GM12878 (cell line): ENCODE results near the gene MARCHF2. TPM values are rescaled to one million over a fixed set of nuclear protein-coding genes. Genes with fewer than 3 reads are reported as not detected.

ENCODE experiments used
- ATAC-seq: fragments of 200-7000 bp; cut with Tn5 transposase; 3 replicates; pipeline ENCODE4 v1.9.1; 2020; ENCODE audit warnings: mild to moderate bottlenecking, moderate library complexity
- BruUV-seq: library from RNA; stranded (reverse); fragments of 400-500 nt; replicated peaks from 2 replicates; lab custom pipeline; 2021; lab: Mats Ljungman, UMichigan
- CTCF ChIA-PET: fragments of 300-600 bp; sonication (Branson Sonifier 250); formaldehyde crosslinking; extraction: SDS; loops from one replicate; lab custom pipeline; 2021; ENCODE audit warnings: inconsistent platforms; lab: Yijun Ruan, JAX
- POLR2A ChIA-PET: fragments of 350-600 bp; formaldehyde crosslinking; extraction: SDS; loops from one replicate; lab custom pipeline; 2021; ENCODE audit warnings: inconsistent platforms; lab: Charles Lee
- RAD21 ChIA-PET: fragments of 300-600 bp; sonication (Branson Sonifier 250); formaldehyde crosslinking; loops from one replicate; lab custom pipeline; 2023; ENCODE audit warnings: antibody characterized with exemption; ENCODE audit not compliant: unreplicated experiment; lab: Charles Lee
- SMC1A ChIA-PET: fragments of 300-600 bp; sonication (Branson Sonifier 250); formaldehyde crosslinking; loops from one replicate; lab custom pipeline; 2023; ENCODE audit not compliant: unreplicated experiment, uncharacterized antibody; lab: Charles Lee
- DNase-seq: peaks from one replicate; pipeline ENCODE4 v3.0.0-alpha.2; 2011; ENCODE audit warnings: low read depth, low spot score
- FAIRE-seq: peaks from 3 replicates; lab custom pipeline; 2011; peaks lifted over from hg19 to GRCh38; lab: Jason Lieb, UNC
- H2AFZ ChIP-seq: 2 replicates; pipeline ENCODE4 v1.6.0; 2011; ENCODE audit warnings: low read depth, low read length, control low read depth; ENCODE audit not compliant: control insufficient read depth
- H3K27ac ChIP-seq: 2 replicates; pipeline ENCODE4 v1.5.1; 2011; ENCODE audit warnings: control low read depth; ENCODE audit not compliant: control insufficient read depth, insufficient read depth
- H3K27me3 ChIP-seq, 2 experiments: replicated peaks in 1 of 2; 2 replicates each; pipeline versions ENCODE4 v1.6.0 to v1.6.1; 2011; ENCODE audit warnings: low read length in 1 of 2; ENCODE audit not compliant: control insufficient read depth in 2 of 2, insufficient read depth in 2 of 2
- H3K36me3 ChIP-seq, 2 experiments: 2 replicates each; pipeline ENCODE4 v1.5.1; 2011; ENCODE audit warnings: low read length in 1 of 2; ENCODE audit not compliant: control insufficient read depth in 2 of 2, insufficient read depth in 2 of 2
- H3K4me1 ChIP-seq: 2 replicates; pipeline ENCODE4 v1.6.1; 2011; ENCODE audit warnings: mild to moderate bottlenecking, low read length, moderate library complexity, mixed read lengths; ENCODE audit not compliant: control insufficient read depth, insufficient read depth
- H3K4me2 ChIP-seq: 2 replicates; pipeline ENCODE4 v1.6.0; 2011; ENCODE audit warnings: control low read depth; ENCODE audit not compliant: control insufficient read depth, insufficient read depth
- H3K4me3 ChIP-seq: fragments of 200-600 bp; sonication (generic); 2 replicates; pipeline ENCODE4 v1.5.1; 2016
- H3K79me2 ChIP-seq: 2 replicates; pipeline ENCODE4 v1.6.0; 2011; ENCODE audit warnings: low read length; ENCODE audit not compliant: control insufficient read depth, insufficient read depth
- H3K9ac ChIP-seq: 2 replicates; pipeline ENCODE4 v1.8.0; 2011; ENCODE audit warnings: low read length, control low read depth, mixed read lengths; ENCODE audit not compliant: control insufficient read depth, insufficient read depth
- H3K9me3 ChIP-seq: replicated peaks from 3 replicates; pipeline ENCODE4 v1.5.1; 2011; ENCODE audit warnings: mild to moderate bottlenecking, low read length; ENCODE audit not compliant: control insufficient read depth, insufficient read depth
- H4K20me1 ChIP-seq: 2 replicates; pipeline ENCODE4 v1.6.0; 2011; ENCODE audit not compliant: control insufficient read depth, insufficient read depth
- BACH1 ChIP-seq: fragments of 450-650 bp; IDR thresholded peaks from 2 replicates; pipeline ENCODE4 v1.6.1; 2017; ENCODE audit warnings: mild to moderate bottlenecking, borderline replicate concordance
- BHLHE40 ChIP-seq, 2 experiments: fragments of 450-650 bp in 1 of 2; IDR thresholded peaks; 2 replicates each; pipeline ENCODE4 v1.6.1; 2011 to 2017; ENCODE audit warnings: low read depth in 2 of 2, borderline replicate concordance in 1 of 2, improper control_type of control experiment in 1 of 2, low read length in 1 of 2, mild to moderate bottlenecking in 1 of 2
- CHD1 ChIP-seq: IDR thresholded peaks from 2 replicates; pipeline ENCODE4 v1.6.1; 2012; ENCODE audit warnings: low read depth, low read length, improper control_type of control experiment
- ETV6 ChIP-seq, 2 experiments: fragments of 450-650 bp in 1 of 2; IDR thresholded peaks in 1 of 2; conservative IDR thresholded peaks in 1 of 2; 2 replicates each; pipeline ENCODE4 v1.6.1; 2014; ENCODE audit warnings: antibody characterized with exemption in 1 of 2, borderline replicate concordance in 1 of 2, low read depth in 1 of 2, mild to moderate bottlenecking in 1 of 2, moderate library complexity in 1 of 2
- FOS ChIP-seq: IDR thresholded peaks from 3 replicates; pipeline ENCODE4 v1.6.1; 2011; ENCODE audit warnings: borderline replicate concordance; ENCODE audit not compliant: insufficient read length; ENCODE audit errors: extremely low read depth
- FOXK2 ChIP-seq: fragments of 450-650 bp; IDR thresholded peaks from 2 replicates; pipeline ENCODE4 v1.6.1; 2017; ENCODE audit warnings: mild to moderate bottlenecking, moderate library complexity
- LARP7 ChIP-seq: fragments of 450-650 bp; IDR thresholded peaks from 2 replicates; pipeline ENCODE4 v1.6.1; 2017; ENCODE audit warnings: mild to moderate bottlenecking
- RAD21 ChIP-seq: IDR thresholded peaks from 2 replicates; pipeline ENCODE4 v1.6.1; 2011; ENCODE audit warnings: mild to moderate bottlenecking, low read depth, low read length, moderate library complexity; ENCODE audit not compliant: insufficient read depth
- SMARCA5 ChIP-seq: fragments of 450-650 bp; IDR thresholded peaks from 2 replicates; pipeline ENCODE4 v1.6.1; 2017; ENCODE audit warnings: mild to moderate bottlenecking
- WGBS: methylation state at CpG from one replicate; pipeline ENCODE4 v1.1.6; 2016; ENCODE audit warnings: low lambda C conversion rate; ENCODE audit not compliant: insufficient replicate concordance, insufficient coverage; ENCODE audit errors: missing lambda C conversion rate; 5-methylcytosine and 5-hydroxymethylcytosine counted together
- in situ Hi-C: fragments of 300-500 bp; cut with MboI; formaldehyde crosslinking; loops from 9 replicates; pipeline ENCODE4 v1.14.3; 2018; ENCODE audit warnings: mixed read lengths
- intact Hi-C: fragments of 100-400 bp; cut with micrococcal nuclease; formaldehyde crosslinking; loops from one replicate; pipeline ENCODE4 v1.14.2; 2022; ENCODE audit not compliant: unreplicated experiment
- polyA plus RNA-seq, 11 experiments: library from polyadenylated mRNA; depleted of rRNA in 4 of 11; unstranded in 6 of 11; stranded (reverse) in 5 of 11; fragments of >200 nt; fragmentation: Nextera tagmentation in 4 of 11; fragmentation: Illumina TruSeq in 1 of 11; extraction: Ambion mirVana in 4 of 11; extraction: Trizol in 1 of 11; gene quantifications; 1 replicate in 1 of 11; 2 replicates in 10 of 11; pipeline versions ENCODE4 v1.2.1 to v1.2.3, GENCODE V29; 2011 to 2016; ENCODE audit warnings: inconsistent platforms in 2 of 11, missing spikeins in 2 of 11, low read depth in 1 of 11
- total RNA-seq, 4 experiments: library from RNA; depleted of rRNA in 3 of 4; stranded (reverse); fragments of >200 nt in 3 of 4; fragmentation: Illumina TruSeq in 1 of 4; extraction: Trizol in 1 of 4; gene quantifications; 2 replicates each; pipeline versions ENCODE4 v1.2.1 to v1.2.3, GENCODE V29; 2013 to 2021
- TF ChIP-seq, protein P1 (sequence below), 3 experiments: IDR thresholded peaks in 2 of 3; conservative IDR thresholded peaks in 1 of 3; 2 replicates each; pipeline ENCODE4 v1.5.1; 2011; ENCODE audit warnings: low read depth in 3 of 3, low read length in 3 of 3, mild to moderate bottlenecking in 3 of 3, control low read depth in 2 of 3, moderate library complexity in 2 of 3, inconsistent platforms in 1 of 3, mixed read lengths in 1 of 3; ENCODE audit not compliant: control insufficient read depth in 2 of 3, insufficient read depth in 1 of 3; ENCODE audit errors: extremely low read depth in 1 of 3

The MARCHF2 gene
- total and polyA plus RNA-seq, 10 of the 15 experiments (the other 5 are each of a cell fraction or from before 2014, with no cell fraction given) = 1.6 to 30.3 (median 10.8) TPM

GRCh38 chr19:8395621-8396082 lies 17.5 kb upstream of the MARCHF2 start (continued):
- TF ChIP-seq, protein P1, sequence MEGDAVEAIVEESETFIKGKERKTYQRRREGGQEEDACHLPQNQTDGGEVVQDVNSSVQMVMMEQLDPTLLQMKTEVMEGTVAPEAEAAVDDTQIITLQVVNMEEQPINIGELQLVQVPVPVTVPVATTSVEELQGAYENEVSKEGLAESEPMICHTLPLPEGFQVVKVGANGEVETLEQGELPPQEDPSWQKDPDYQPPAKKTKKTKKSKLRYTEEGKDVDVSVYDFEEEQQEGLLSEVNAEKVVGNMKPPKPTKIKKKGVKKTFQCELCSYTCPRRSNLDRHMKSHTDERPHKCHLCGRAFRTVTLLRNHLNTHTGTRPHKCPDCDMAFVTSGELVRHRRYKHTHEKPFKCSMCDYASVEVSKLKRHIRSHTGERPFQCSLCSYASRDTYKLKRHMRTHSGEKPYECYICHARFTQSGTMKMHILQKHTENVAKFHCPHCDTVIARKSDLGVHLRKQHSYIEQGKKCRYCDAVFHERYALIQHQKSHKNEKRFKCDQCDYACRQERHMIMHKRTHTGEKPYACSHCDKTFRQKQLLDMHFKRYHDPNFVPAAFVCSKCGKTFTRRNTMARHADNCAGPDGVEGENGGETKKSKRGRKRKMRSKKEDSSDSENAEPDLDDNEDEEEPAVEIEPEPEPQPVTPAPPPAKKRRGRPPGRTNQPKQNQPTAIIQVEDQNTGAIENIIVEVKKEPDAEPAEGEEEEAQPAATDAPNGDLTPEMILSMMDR (IDR thresholded peaks at IDR 0.05 in 2 of 3, conservative IDR thresholded peaks at IDR 0.05 in 1 of 3; ENCODE audit: control insufficient read depth in 2 of 3, extremely low read depth in 1 of 3, insufficient read depth in 1 of 3, low read depth in 3 of 3, low read length in 3 of 3) = no peak
- TF ChIP-seq, all 136 proteins: peak for 0

- H2AFZ ChIP-seq = no peak overlapping the region
- ChIA-PET CTCF (interaction anchor here (0.6 to 1.0 kb wide), 2 partner anchors 17 to 42 kb away, joined by 3 to 5 read pairs; partner anchors contain the start of gene MARCHF2), SMC1A (interaction anchor here (1.1 kb wide), 1 partner anchor 8 kb away, joined by 3 read pairs; no protein-coding TSS in a partner anchor), RAD21 (no interaction called here)
- FAIRE-seq = no peak
- no peak overlapping the region for H3K4me3 ChIP-seq
- peaks cover 3 to 10% of the 10 kb centered on the region in 2 experiments; a peak in 3 of 4 replicates for H3K36me3 ChIP-seq
- no TSS peak for BruUV-seq
- intact Hi-C loops = loop anchor here (1.0 to 5.0 kb wide), 2 partner anchors 42 to 129 kb away; no protein-coding TSS in a partner anchor
- H3K4me1 ChIP-seq = peaks cover 13% of the 10 kb centered on the region
- H3K27me3 ChIP-seq = no peaks in the 10 kb centered on the region
- 84% methylated on average over 7 of the region's 7 CpGs for WGBS
- no peaks in the 10 kb centered on the region for H3K9me3 ChIP-seq
- TF ChIP-seq RAD21 = no peak
- no peak for TF ChIP-seq CHD1
- TF ChIP-seq SMARCA5 = no peak
- TF ChIP-seq FOS = no peak
- TF ChIP-seq BHLHE40 (IDR thresholded peaks at IDR 0.05; ENCODE audit: borderline replicate concordance in 1 of 2, low read depth in 2 of 2, low read length in 1 of 2) = no peak
- no peak for TF ChIP-seq FOXK2
- no peak for TF ChIP-seq ETV6 (conservative IDR thresholded peaks at IDR 0.05 in 1 of 2, IDR thresholded peaks at IDR 0.05 in 1 of 2; ENCODE audit: borderline replicate concordance in 1 of 2, low read depth in 1 of 2)
- TF ChIP-seq BACH1 = no peak
- TF ChIP-seq LARP7 = no peak
- TF ChIP-seq, all 136 proteins: peak for 0
- DNase-seq = no peak
- H3K4me2 ChIP-seq = no peak overlapping the region
- no peak for ATAC-seq
- peaks cover 2% of the 10 kb centered on the region for H4K20me1 ChIP-seq
- POLR2A ChIA-PET = no interaction called here
- H3K27ac ChIP-seq = no peak overlapping the region
- in situ Hi-C loops = no loop called here
- H3K79me2 ChIP-seq = peaks cover 30% of the 10 kb centered on the region
- no peak overlapping the region for H3K9ac ChIP-seq
These were observed 16.9 kb upstream of the MARCHF2 start for GRCh38 chr19:8396185-8396562.
